Tibial artery (tissue), 4 donors: ENCODE measurements around the gene IVD.
"Not testable (repeated sequence)": the region's sequence is repeated elsewhere in the genome, so short reads cannot be mapped to it uniquely, and the experiment has no call there.

Experiments used
- DNase-seq, 2 donors: peaks; one replicate each; pipeline ENCODE4 v3.0.0-alpha.2; 2019
- H3K27ac ChIP-seq, 2 donors: fragments of 200-600 bp; sonication (generic) in 1 of 2; 1 replicate in 1 of 2; 2 replicates in 1 of 2; pipeline ENCODE4 v1.5.1; 2018 to 2019; ENCODE audit warnings: mild to moderate bottlenecking in 1 of 2
- H3K27me3 ChIP-seq, 2 donors: fragments of 200-600 bp; sonication (generic) in 1 of 2; one replicate each; pipeline versions ENCODE4 v1.5.1 to v1.6.0; 2016 to 2019
- H3K36me3 ChIP-seq, 3 donors: fragments of 200-600 bp; sonication (generic) in 2 of 3; one replicate each; pipeline ENCODE4 v1.5.1; 2016 to 2019; ENCODE audit warnings: mild to moderate bottlenecking in 2 of 3
- H3K4me1 ChIP-seq, 4 donors: fragments of 200-600 bp; sonication (generic) in 2 of 4; 1 replicate in 3 of 4; 2 replicates in 1 of 4; pipeline ENCODE4 v1.5.1; 2016 to 2019
- H3K4me3 ChIP-seq, 2 donors: fragments of 200-600 bp; sonication (generic) in 1 of 2; 1 replicate in 1 of 2; 2 replicates in 1 of 2; pipeline ENCODE4 v1.5.1; 2018 to 2019; ENCODE audit warnings: mild to moderate bottlenecking in 2 of 2
- H3K9me3 ChIP-seq, 3 donors: fragments of 200-600 bp; sonication (generic) in 1 of 3; one replicate each; pipeline ENCODE4 v1.5.1; 2016 to 2019
- CTCF ChIP-seq, 2 experiments: fragments of 200-600 bp in 1 of 2; fragments of 450-650 bp in 1 of 2; IDR thresholded peaks; one replicate each; pipeline ENCODE4 v1.5.1; 2017 to 2019; ENCODE audit warnings: antibody characterized with exemption in 2 of 2, mild to moderate bottlenecking in 1 of 2, moderate library complexity in 1 of 2
- intact Hi-C: fragments of 100-400 bp; cut with DNase I; formaldehyde crosslinking; loops from one replicate; pipeline ENCODE4 v1.15.0; 2023; ENCODE audit warnings: low total_unique reads

Gene IVD

GRCh38 chr15:40449275-40449674, 43.7 kb downstream of the IVD start:
- peaks cover 0 to 24% (median 10%) of the 10 kb centered on the region in 4 donors for H3K4me1 ChIP-seq
- H3K27ac ChIP-seq, result no peak overlapping the region

GRCh38 chr15:40450047-40450446, 44.5 kb downstream of the IVD start:
- no peaks in the 10 kb centered on the region for H3K27me3 ChIP-seq
- H3K4me3 ChIP-seq, result no peak overlapping the region
- H3K36me3 ChIP-seq, result no peaks in the 10 kb centered on the region
- intact Hi-C loops, result no loop called here
- no peak for DNase-seq
- peaks cover 0 to 32% (median 16%) of the 10 kb centered on the region in 4 donors for H3K4me1 ChIP-seq
- H3K9me3 ChIP-seq, result no peaks in the 10 kb centered on the region
- TF ChIP-seq CTCF (IDR thresholded peaks at IDR 0.05), result no peak
- H3K27ac ChIP-seq, result no peak overlapping the region

More at GRCh38 chr15:40449275-40449674, 43.7 kb downstream of the IVD start:
- no peak for DNase-seq
- Histone ChIP-seq H3K27me3 (no peaks in the 10 kb centered on the region), H3K9me3 (no peaks in the 10 kb centered on the region), H3K36me3 (no peaks in the 10 kb centered on the region), H3K4me3 (no peak overlapping the region)
- intact Hi-C loops, result loop anchor here (10.0 kb wide), 2 partner anchors 56 to 116 kb away; partner anchors contain the start of genes CCDC32 and RPUSD2
- no peak for TF ChIP-seq CTCF (IDR thresholded peaks at IDR 0.05)

GRCh38 chr15:40451527-40452158, 46.0 kb downstream of the IVD start:
- H3K27ac ChIP-seq, result no peak overlapping the region
- H3K4me1 ChIP-seq, result peaks cover 0 to 38% (median 27%) of the 10 kb centered on the region in 4 donors
- intact Hi-C loops, result no loop called here
- H3K27me3 ChIP-seq, result no peaks in the 10 kb centered on the region
- H3K4me3 ChIP-seq, result no peak overlapping the region
- TF ChIP-seq CTCF (IDR thresholded peaks at IDR 0.05), result no peak
- H3K36me3 ChIP-seq, result no peaks in the 10 kb centered on the region
- no peaks in the 10 kb centered on the region for H3K9me3 ChIP-seq
- no peak for DNase-seq

GRCh38 chr15:40452296-40453090, 46.9 kb downstream of the IVD start:
- DNase-seq, result no peak
- H3K9me3 ChIP-seq, result no peaks in the 10 kb centered on the region
- no peaks in the 10 kb centered on the region for H3K36me3 ChIP-seq
- TF ChIP-seq CTCF (IDR thresholded peaks at IDR 0.05), result no peak
- intact Hi-C loops, result no loop called here
- H3K27me3 ChIP-seq, result no peaks in the 10 kb centered on the region
- H3K27ac ChIP-seq, result no peak overlapping the region
- no peak overlapping the region for H3K4me3 ChIP-seq
- peaks cover 0 to 40% (median 27%) of the 10 kb centered on the region in 4 donors for H3K4me1 ChIP-seq

- H3K9me3 ChIP-seq, H3K27me3 ChIP-seq, H3K36me3 ChIP-seq, intact Hi-C loops, H3K27ac ChIP-seq, H3K4me3 ChIP-seq, DNase-seq: not testable (repeated sequence)
- peaks cover 0 to 40% (median 27%) of the 10 kb centered on the region in 4 donors for H3K4me1 ChIP-seq
These were observed 48.3 kb downstream of the IVD start for GRCh38 chr15:40453941-40454340.

- H3K4me3 ChIP-seq, result no peak overlapping the region
- H3K27ac ChIP-seq, result no peak overlapping the region
- intact Hi-C loops, result no loop called here
- H3K27me3 ChIP-seq, result no peaks in the 10 kb centered on the region
- TF ChIP-seq CTCF (IDR thresholded peaks at IDR 0.05), result no peak
- no peak for DNase-seq
- H3K36me3 ChIP-seq, result peaks cover 13 to 19% (median 15%) of the 10 kb centered on the region in 3 donors
- peaks cover 0 to 40% (median 27%) of the 10 kb centered on the region in 4 donors for H3K4me1 ChIP-seq
- no peaks in the 10 kb centered on the region for H3K9me3 ChIP-seq
These were observed 49.4 kb downstream of the IVD start for GRCh38 chr15:40454904-40455391.
